HG02938 (cell line): ENCODE results near the gene IL27RA.
A peak's percentile ranks its signal among the peaks of the same experiment; 100 is the strongest.

Experiments used
- ATAC-seq: cut with Tn5 transposase; IDR thresholded peaks from one replicate; pipeline ENCODE4 v1.9.1; 2021; ENCODE audit warnings: mild to moderate bottlenecking, moderate library complexity; ENCODE audit not compliant: unreplicated experiment

IL27RA gene

DNA sequence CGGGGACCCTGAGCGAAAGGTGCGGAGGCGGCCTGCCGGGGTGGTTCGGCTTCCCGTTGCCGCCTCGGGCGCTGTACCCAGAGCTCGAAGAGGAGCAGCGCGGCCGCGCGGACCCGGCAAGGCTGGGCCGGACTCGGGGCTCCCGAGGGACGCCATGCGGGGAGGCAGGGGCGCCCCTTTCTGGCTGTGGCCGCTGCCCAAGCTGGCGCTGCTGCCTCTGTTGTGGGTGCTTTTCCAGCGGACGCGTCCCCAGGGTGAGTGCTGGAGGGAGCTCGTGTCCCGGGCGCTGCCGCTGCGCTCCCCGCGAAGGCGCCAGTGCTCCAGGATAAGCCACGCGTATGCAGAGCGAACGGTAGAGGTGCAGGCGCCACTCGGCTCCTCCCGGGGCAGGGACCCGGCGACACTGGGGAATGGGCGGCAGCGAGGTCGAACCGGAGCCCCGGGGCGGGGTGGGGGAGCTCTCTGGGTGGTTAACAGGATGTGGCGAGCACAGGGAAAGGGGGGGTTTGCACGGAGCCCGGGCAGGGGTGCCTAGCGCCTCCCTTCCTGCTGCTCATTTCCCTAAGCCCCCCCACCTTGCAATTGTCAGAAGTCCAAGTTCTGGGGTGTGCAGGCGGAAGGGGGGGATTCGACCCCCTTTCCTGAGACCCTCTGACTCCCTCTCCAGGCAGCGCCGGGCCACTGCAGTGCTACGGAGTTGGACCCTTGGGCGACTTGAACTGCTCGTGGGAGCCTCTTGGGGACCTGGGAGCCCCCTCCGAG lies at the start of gene IL27RA:
TSS of gene IL27RA (plus strand) at position 44 of the 762 bp plus-strand sequence. CDS start at position 155, 111 bp downstream.
- peak; percentile 62 for ATAC-seq

DNA sequence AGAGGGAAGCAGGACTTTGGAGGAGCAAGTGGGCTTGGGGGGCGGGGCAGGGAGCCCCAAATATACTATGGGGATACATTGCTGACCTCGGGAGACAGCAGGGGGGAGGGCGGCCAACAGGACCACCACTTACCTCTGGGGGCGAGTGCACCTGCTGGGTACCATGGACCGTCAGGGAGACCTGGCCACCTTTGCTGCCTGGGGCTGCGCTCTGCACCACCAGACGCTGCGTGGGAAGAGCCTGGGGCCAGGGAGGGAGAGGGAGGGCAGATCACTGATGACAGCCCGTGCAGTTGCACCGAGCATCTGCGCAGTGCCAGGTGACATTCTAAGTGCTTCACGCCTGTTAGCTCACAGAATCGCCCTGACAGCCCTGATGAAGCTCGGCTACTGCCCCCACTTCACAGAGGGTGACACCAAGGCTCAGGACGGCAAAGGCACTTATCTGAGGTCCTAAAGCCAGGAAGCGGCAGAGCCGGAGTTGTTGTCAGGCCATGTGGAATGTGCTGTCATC lies 49.5 kb upstream of the IL27RA start:
- ATAC-seq = no peak

DNA sequence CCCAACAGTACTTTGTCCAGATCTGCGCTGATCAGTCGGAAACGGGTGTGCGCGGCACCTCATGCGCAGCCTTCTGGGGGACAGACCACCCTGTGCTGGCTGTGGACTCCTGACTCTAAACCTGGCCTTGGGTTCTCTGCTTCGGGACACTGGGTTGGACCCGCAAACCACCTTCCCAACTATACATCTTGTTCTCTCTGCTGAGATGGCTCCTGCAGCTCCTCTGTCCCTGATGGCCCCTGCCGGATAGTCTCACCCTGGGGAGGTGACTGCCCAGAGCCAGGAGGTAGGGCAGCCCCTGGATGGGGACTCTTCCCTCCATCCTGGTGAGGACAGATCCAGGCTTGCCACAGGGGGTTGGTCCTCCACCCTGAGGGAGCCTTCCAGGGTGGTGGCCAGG lies 48.8 kb upstream of the IL27RA start:
- ATAC-seq = no peak

DNA sequence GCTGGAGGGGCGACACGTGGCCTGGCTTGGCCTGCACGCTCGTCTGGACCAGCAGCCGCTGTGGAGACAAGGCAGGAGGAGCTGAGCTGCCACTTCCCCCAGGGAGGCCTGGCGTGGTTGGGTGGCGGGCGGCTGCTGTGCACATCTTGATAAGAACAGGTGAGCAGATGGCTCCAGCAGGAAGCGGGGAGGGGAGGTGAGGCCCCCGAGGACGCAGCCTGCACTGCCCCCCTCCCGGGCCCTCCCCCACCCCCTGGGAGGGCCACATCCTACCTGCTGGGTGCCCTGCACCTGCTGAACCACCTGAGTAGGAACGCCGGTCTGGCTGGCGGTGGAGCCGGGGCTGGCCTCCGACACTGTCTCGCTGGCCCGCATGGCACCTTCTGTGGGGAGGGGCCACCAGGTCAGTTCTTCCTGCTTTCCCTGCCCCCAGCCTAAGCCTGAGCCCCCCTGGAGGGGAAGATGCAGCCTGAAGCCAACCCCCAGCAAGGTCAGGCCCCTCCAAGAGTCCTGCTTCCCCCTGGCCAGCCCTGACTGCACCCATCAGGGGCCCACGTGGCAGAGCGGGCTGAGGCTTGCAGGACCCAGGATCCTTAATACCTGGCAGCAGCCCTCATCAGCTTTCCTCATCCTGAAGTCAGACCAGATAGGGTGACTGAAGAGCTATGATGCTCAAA lies 48.2 kb upstream of the IL27RA start:
- ATAC-seq = no peak

DNA sequence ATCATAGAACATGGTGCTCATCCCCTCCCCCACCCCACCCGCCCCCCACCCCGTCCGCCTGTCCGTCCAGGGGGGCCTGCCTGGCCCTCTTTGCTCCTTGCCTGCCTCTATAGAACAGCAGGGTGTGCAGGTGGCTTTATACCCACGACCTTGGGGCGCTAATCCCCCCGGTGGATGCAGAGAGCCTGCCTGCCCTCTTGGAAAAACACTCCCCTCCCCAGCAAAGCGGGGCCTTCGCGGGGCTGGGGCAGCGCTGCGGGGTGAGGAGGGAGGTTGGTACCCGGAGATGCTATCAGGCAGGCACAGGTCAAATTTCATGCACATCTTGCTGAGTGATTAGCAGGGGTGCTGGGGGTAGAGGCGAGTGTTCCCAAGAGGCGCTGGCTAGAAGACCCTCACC lies 47.4 kb upstream of the IL27RA start:
- ATAC-seq = no peak

DNA sequence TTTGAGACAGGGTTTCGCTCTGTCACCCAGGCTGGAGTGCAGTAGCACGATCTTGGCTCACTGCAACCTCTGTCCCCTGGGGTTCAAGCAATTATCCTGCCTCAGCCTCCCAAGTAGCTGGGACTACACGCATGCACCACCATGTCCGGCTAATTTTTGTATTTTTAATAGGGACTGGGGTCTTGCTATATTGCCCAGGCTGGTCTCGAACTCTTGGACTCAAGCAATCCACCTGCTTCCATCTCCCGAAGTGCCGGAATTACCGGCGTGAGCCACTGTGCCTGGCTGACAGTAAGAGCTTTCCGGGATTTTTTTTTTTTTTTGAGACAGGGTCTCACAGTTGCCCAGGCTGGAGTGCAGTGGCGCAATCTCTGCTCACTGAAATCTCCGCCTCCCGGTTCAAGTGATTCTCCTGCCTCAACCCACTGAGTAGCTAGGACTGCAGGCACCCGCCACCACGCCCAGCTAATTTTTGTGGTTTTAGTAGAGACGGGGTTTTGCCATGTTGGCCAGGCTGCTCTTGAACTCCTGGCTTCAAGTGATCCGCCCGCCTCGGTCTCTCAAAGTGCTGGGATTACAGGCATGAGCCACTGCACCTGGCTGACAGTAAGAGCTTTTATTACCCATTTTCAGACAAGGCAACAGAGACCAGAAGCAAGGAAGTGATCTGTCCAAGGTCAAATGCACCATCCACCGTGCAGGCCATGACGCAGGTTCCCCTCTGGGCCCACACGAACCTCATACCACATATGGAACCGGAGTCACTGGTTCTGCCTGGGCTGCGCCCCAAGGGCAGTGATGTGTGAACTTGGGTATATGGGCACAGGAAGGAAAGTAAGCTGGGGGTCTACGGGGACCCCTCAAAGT lies 46.5 kb upstream of the IL27RA start:
- no peak for ATAC-seq

DNA sequence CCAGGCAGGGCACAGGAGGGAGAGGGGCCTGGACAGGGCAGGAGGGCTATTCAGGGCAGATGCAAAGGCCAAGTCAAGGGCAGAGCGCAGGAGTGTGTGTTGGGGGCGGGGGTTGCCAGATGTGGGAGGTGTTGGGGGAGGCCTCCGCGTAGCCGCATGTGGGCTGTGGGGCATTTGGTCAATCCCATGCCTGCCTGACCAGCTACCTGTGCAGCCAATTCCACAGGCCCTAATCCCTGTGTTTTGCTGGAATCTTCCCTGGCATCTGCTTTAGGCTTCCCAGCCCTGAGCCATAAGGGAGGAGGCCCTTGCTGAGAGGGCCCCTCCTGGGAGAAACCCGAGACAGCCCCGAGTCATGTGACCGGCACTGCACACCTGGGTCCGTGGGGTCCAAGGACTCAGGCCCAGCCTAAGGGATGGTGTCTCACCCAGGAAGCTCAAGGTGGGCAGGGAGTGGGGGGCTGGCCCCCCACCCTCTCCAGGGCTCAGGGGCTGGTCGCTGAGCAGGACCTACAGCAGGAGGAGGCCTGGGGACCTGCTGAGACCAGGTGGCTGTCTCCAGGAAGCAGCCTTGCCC lies 45.7 kb upstream of the IL27RA start:
- ATAC-seq = peak; percentile 13

DNA sequence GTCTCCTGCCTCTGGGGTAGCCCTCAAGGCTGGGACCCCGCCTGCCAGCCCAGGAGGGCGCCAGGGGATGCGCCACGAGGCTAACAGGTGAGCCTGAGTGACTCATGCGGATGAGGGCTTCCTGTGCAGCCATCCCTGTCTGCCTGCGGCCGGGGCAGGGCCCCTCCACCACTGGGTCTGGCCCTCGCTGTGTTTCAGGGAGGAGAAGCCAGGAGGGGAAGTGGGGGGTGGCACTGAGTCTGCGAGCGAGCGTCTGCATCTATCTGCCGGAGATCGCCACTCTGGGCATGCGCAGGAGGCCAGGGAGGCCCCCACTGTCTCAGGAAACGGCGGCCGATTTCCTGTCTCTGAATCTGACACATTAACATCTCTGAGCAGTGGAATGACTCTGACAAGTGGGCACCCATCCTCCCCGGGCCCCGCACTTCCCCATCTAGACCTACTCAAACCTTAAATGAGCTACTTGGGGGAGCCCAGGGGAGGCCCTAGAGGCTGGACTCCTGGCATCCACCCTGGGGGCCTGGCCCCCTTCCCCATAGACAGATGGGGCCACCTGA lies 45.1 kb upstream of the IL27RA start:
- ATAC-seq = peak; percentile 69

DNA sequence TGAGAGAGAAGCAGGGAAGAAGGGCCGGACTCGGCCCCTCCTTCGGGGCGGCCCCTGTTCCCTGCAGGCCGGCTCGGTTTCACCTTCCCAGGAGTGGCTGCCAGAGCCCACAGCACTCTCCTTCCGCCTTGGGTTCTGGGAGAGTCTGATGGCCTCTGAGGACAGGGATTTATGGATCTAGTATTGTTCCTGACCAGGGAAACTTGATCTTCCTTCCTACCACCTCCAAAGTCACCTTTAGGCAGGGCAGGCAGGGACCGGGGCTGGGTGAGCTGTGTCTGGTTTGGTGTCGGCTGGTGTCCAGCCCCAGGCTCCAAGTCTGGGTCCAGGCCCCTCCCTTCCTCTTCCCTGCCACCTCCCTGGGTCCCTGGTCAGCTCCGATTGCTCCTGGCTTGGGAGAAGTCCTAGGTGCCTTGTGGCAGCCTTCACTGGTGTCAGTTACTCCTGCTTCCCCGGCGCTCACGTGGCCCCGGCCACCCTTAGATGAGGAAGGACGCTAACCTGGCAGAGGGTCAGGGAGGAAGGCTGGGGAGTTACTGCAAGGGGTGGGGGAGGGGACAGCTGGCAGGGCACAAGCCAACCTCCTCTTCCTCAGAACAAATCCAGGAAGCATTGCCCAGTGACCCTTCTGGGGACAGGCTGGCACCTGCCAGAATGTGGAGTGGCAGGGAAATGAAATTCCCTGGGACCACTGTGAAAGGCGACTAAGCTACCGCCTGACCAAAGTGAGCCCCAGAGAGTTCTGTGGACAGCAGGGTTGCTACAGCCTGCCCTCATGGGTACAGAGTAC lies 44.3 kb upstream of the IL27RA start:
- no peak for ATAC-seq

DNA sequence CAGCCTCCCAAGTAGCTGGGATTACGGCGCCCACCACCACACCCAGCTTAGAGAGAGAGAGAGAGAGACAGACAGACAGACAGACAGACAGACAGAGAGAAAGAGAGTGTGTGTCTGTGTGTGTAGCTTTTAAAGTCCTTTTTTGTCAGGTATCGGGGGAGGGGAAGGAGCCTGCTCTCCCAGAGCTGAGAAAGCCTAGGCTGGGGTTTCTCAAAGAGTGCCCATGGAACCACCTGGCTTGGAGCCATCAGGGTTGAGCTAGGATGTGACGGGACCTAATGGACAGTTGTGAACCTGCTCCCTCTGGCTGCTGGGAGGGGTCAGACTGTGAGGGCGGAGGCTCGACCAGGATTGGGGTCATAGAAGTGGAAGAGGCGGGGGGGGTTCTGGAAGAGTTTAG lies 42.1 kb upstream of the IL27RA start:
- no peak for ATAC-seq

DNA sequence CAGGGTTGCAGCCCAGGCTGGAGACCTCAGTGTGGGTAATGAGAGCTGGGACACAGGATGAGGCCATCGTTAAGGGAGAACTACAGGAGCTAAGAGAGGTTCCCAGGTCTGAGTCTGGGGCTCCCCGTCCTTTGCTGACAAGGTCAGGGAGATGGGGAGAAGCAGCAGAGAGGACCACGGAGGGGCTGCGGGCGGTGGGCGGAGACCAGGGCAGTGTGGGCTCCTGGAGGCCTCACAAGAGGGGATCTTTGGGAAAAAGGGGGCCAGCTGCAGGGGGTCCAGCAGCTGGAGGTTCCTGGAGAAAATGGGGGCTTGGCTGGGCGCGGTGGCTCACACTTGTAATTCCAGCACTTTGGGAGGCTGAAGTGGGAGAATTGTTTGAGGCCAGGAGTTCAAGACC lies 41.5 kb upstream of the IL27RA start:
- ATAC-seq = no peak

DNA sequence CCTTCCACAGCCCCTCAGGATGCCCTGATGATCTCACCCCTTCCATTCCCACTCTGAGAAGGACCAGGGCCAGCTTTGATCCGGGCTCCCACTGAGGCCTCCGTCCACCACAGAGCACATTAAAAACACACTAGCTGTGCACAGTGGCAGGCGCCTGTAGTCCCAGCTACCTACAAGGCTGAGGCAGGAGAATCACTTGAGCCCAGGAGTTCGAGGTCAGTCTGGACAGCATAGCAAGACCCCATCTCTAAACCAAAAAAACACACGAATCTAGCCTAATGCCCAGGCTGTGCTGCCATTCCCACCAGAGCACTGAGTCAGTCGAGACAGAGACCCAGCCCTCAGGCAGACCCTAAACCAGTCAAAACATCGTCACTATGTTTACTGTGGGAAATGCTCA lies 39.5 kb upstream of the IL27RA start:
- ATAC-seq = no peak

DNA sequence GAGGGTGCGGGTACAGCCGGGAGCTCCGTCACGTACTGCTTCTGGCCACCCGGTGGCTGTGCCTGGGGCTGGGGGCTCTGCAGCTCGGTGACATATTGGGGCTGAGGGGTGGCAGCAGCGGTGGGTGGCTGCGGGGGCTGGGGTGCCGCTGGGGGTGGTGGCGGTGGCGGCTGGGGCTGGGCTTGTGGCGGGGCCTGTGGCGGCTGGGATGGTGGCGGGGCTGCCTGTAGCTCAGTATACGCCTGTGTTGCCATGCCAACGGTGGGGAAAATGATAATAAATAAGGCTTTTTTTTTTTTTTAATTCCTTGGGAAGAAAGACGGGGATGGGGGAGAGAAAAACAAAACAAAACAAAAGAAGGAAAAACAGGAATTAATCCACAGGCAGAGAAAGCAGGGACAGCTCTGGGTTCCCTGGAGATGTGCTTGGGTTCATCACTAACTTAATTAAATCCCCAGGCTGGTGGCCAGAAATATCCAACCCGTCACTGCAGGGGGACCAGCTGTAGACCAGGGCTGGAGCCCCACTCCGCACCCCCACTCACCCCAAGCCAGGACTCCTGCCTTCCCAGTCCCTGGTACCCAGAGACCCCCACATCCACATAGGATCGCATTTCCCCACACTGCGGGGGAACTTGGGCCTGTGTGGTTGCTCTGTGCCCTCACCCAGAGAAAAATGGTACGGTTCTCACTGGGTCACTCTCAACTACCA lies 37.8 kb upstream of the IL27RA start:
- no peak for ATAC-seq

DNA sequence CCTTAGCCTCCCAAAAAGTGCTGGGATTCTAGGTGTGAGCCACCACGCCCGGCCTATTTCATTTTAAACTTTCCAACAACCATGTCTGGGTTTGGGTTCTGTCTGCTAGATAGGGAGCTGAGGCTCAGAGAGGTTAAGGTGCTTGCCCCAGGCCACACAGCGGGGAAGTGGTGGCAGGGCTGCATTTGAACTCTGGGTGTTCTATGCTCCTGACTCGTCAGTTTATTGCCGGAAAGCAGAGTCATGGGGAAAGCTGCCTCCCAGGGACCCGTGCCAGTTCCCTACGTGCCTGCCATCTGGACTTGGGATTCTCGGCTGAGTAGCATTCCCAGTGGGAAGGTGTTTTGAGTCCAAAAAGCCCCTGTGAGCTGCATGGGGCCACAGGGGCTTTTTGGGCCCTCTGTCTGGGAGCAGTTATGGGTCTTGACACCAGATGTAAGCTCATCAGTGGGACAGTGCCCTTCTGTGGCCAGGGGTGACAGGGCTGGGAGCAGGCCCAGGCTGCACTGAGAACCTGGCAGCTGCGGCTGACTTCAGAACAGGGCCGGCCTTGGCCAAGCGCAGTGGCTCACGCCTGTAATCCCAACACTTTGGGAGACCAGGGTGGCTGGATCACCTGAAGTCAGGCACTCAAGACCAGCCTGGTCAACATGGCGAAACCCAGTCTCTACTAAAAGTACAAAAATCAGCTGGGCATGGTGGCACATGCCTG lies 36.4 kb upstream of the IL27RA start:
- ATAC-seq = no peak

DNA sequence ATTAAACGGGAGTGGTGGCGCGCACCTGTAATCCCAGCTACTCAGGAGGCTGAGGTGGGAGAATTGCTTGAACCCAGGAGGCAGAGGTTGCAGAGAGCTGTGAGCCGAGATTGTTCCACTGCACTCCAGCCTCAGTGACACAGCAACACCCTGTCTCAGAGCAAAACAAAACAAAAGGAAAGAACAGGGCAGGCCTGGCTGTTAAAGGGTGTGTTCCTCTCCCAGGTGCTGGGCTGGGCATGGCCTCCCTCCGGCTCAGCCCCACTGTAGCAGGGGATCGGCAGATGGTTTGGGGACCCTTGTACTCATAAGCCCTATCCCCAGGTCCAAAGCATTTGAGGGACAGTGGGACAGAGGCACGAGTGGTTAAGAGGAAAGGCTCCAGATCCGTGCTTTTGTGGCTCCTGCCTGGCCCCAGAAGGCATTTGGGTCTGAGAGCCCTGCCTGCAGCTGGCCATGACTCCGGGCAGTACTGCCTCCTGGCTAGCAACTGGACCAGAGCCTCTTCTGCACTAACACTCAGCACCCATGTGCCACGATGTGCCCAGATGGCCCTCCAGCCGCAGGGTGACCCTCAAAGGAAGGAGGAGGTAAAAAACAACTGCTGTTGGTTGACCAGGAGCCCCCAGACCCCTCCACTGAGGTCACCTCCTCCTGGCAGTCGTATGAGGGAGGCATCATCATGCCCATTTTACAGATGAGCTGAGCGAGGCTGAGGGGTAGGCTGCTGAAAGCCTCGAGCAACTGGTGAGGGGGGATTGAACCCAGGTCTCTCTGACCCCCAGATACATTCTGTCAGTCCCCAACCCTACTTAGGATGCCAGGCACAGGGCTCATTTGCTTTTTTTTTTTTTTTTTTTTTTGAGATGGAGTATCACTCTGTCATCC lies 35.4 kb upstream of the IL27RA start:
- ATAC-seq = no peak

DNA sequence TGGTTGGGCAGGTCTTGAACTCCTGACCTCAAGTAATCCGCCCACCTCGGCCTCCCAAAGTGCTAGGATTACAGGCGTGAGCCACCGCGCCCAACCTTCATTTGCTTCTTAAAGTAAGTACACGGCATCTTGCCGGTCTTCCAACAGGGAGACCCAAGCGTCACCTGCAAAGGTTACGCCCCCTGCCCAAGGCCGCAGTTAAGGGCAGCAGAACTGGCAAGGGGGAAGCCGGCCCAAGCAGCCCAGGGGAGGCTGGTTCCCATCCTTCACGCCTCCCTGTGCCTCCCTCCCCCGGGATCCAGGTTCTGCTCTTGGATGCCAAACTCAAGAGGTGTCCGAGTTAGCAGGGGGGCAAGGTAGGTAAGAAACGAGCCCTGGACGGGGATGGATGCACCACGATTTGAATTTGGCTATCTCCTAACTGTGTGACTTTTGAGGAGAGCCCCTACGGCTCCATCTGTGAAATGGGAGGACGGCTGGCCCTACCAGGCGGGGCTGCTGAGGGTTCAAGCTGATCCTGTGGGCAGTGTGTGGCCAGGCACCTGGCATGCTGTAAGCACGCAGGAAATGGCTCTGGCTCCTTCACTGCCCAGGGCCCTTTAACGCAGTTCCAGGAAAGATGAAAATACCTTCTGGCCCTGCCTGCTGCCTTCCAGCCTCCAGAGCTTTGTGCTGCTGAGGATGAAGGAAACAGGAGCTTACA lies 34.5 kb upstream of the IL27RA start:
- ATAC-seq = no peak

DNA sequence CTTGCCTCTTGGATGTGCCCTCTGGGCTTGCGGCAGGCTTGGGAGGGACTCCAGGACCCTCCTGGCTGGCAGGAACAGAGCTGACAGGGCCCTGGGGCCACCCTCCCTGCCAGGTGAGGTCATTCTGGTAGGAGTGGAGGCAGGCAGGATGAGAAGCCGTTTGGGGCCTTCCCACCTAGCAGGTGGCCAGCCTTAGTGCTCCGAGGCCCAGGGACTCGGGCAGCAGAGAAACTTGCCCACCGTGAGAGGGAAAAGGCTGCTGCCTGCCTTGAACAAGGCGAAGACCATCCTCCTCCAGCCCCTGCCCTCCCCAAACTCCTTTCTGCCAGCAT lies 34.0 kb upstream of the IL27RA start:
- no peak for ATAC-seq
